HEK293T (cell line): Measurements from ENCODE around the gene NPTXR.

ENCODE experiments used
- ELF4 ChIP-seq: fragments of 450-650 bp; IDR thresholded peaks from 2 replicates; pipeline ENCODE4 v1.6.1; 2017; ENCODE audit warnings: antibody characterized with exemption
- FOXK2 ChIP-seq: fragments of 450-650 bp; IDR thresholded peaks from 2 replicates; pipeline ENCODE4 v1.6.1; 2016; ENCODE audit warnings: mild to moderate bottlenecking
- FOXM1 ChIP-seq: fragments of 450-650 bp; IDR thresholded peaks from 2 replicates; pipeline ENCODE4 v1.6.1; 2017; ENCODE audit warnings: mild to moderate bottlenecking, borderline replicate concordance
- LEF1 ChIP-seq: fragments of 450-650 bp; IDR thresholded peaks from 2 replicates; pipeline ENCODE4 v1.6.1; 2017; ENCODE audit warnings: mild to moderate bottlenecking, borderline replicate concordance
- SP1 ChIP-seq: fragments of 450-650 bp; IDR thresholded peaks from 2 replicates; pipeline ENCODE4 v1.6.1; 2017
- SUZ12 ChIP-seq: fragments of 450-650 bp; IDR thresholded peaks from 2 replicates; pipeline ENCODE4 v1.6.1; 2016; ENCODE audit warnings: mild to moderate bottlenecking
- TARDBP ChIP-seq: fragments of 450-650 bp; IDR thresholded peaks from 2 replicates; pipeline ENCODE4 v1.6.1; 2016
- ZNF384 ChIP-seq: fragments of 450-650 bp; IDR thresholded peaks from 2 replicates; pipeline ENCODE4 v1.6.1; 2016

DNA sequence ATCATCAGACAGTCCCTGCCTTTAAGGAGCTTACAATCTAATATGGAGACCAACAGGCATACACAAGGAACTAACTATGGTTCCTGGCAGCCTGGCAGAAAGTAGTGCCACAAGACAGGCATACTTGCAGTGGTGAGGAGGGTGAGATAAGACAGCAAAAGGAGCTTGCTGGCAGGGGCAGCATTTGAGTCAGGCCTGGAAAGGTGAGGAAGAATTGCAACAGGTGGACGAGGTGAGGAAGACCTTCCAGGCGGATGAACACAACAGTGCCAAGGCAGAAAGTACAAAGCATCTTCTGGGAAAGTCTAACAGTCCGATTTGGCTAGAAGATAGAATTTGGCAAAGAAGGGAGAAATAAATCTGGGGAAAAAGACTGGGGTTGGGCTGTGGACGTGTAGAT, 54.2 kb downstream of the NPTXR start:
- TF ChIP-seq SP1: no peak
- TF ChIP-seq FOXM1: no peak
- no peak for TF ChIP-seq SUZ12
- no peak for TF ChIP-seq ZNF384
- TF ChIP-seq LEF1: no peak
- TF ChIP-seq ELF4: no peak
- TF ChIP-seq TARDBP: no peak
- no peak for TF ChIP-seq FOXK2
